KMS-11 (cell line): Measurements from ENCODE around the gene UBP1.

Source experiments
- H2AFZ ChIP-seq: fragments of 200-600 bp; sonication (generic); 2 replicates; pipeline ENCODE4 v1.6.1; 2016; ENCODE audit warnings: antibody characterized with exemption, mixed run types, low read depth
- H3K27ac ChIP-seq: fragments of 200-600 bp; sonication (generic); 2 replicates; pipeline ENCODE4 v1.6.1; 2016; ENCODE audit warnings: mild to moderate bottlenecking, mixed run types
- H3K27me3 ChIP-seq: fragments of 200-600 bp; sonication (generic); 2 replicates; pipeline ENCODE4 v1.6.1; 2017; ENCODE audit warnings: mild to moderate bottlenecking, low read depth, mixed run types, moderate library complexity; ENCODE audit not compliant: insufficient read depth
- H3K36me3 ChIP-seq: fragments of 200-600 bp; sonication (generic); 2 replicates; pipeline ENCODE4 v1.6.1; 2017; ENCODE audit warnings: mild to moderate bottlenecking, mixed run types; ENCODE audit not compliant: insufficient read depth
- H3K4me1 ChIP-seq: fragments of 200-600 bp; sonication (generic); 2 replicates; pipeline ENCODE4 v1.6.1; 2016; ENCODE audit warnings: mild to moderate bottlenecking, low read depth, mixed run types; ENCODE audit not compliant: poor library complexity, severe bottlenecking
- H3K4me2 ChIP-seq: fragments of 200-600 bp; sonication (generic); 2 replicates; pipeline ENCODE4 v1.7.0; 2016; ENCODE audit warnings: mild to moderate bottlenecking, mixed run types
- H3K4me3 ChIP-seq: fragments of 200-600 bp; sonication (generic); IDR thresholded peaks from 2 replicates; pipeline ENCODE4 v1.6.1; 2017; ENCODE audit warnings: low read depth, low read length, mixed read lengths; ENCODE audit not compliant: insufficient read depth
- H3K79me2 ChIP-seq: fragments of 200-600 bp; sonication (generic); 2 replicates; pipeline ENCODE4 v1.6.1; 2016; ENCODE audit warnings: low read depth, mixed run types; ENCODE audit not compliant: insufficient read depth
- H3K9ac ChIP-seq: fragments of 200-600 bp; sonication (generic); 2 replicates; pipeline ENCODE4 v1.6.1; 2016; ENCODE audit warnings: mild to moderate bottlenecking, mixed run types
- H4K20me1 ChIP-seq: fragments of 200-600 bp; sonication (generic); 2 replicates; pipeline ENCODE4 v1.6.1; 2016; ENCODE audit warnings: mild to moderate bottlenecking, mixed run types; ENCODE audit not compliant: insufficient read depth
- TF ChIP-seq, protein P1 (sequence below): fragments of 200-600 bp; sonication (generic); conservative IDR thresholded peaks from 2 replicates; pipeline ENCODE4 v1.6.1; 2017; ENCODE audit warnings: low read depth, mild to moderate bottlenecking, antibody characterized with exemption, low read length, moderate library complexity, mixed read lengths

Gene UBP1

DNA sequence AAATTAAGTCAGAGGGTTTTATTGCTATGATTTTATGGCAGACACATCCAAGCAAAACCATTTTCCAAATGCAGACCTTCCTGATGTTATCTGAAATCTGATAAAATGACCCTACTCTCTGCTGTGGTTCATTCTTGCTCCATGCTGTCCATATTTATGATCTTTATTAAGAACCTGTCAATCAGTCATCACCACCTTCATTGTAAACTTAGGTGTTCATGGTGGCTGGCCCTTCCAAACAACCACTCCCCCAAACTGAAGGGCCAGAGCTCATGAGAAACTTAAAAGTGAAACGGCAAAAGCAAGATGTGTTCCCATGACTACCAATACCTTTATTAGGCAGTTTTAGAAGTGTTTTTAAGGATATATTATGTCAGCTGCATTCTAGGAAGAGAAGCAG lies 53.6 kb downstream of the UBP1 start:
- no peak overlapping the region for H3K27ac ChIP-seq
- H3K79me2 ChIP-seq = no peaks in the 10 kb centered on the region
- TF ChIP-seq, protein P1, sequence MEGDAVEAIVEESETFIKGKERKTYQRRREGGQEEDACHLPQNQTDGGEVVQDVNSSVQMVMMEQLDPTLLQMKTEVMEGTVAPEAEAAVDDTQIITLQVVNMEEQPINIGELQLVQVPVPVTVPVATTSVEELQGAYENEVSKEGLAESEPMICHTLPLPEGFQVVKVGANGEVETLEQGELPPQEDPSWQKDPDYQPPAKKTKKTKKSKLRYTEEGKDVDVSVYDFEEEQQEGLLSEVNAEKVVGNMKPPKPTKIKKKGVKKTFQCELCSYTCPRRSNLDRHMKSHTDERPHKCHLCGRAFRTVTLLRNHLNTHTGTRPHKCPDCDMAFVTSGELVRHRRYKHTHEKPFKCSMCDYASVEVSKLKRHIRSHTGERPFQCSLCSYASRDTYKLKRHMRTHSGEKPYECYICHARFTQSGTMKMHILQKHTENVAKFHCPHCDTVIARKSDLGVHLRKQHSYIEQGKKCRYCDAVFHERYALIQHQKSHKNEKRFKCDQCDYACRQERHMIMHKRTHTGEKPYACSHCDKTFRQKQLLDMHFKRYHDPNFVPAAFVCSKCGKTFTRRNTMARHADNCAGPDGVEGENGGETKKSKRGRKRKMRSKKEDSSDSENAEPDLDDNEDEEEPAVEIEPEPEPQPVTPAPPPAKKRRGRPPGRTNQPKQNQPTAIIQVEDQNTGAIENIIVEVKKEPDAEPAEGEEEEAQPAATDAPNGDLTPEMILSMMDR = no peak
- H3K4me3 ChIP-seq = no peak overlapping the region
- H3K36me3 ChIP-seq = 0 out of 2 replicates have a peak, but pooled peaks cover 3% of the 10 kb centered on the region
- H2AFZ ChIP-seq = no peak overlapping the region
- H3K4me1 ChIP-seq = no peaks in the 10 kb centered on the region
- H3K9ac ChIP-seq = no peak overlapping the region
- H3K4me2 ChIP-seq = no peak overlapping the region
- no peaks in the 10 kb centered on the region for H3K27me3 ChIP-seq
- no peaks in the 10 kb centered on the region for H4K20me1 ChIP-seq

- no peak overlapping the region for H3K9ac ChIP-seq
- no peak overlapping the region for H3K4me2 ChIP-seq
- H3K27ac ChIP-seq = no peak overlapping the region
- H3K36me3 ChIP-seq = 0 out of 2 replicates have a peak, but pooled peaks cover 3% of the 10 kb centered on the region
- no peak overlapping the region for H3K4me3 ChIP-seq
- no peaks in the 10 kb centered on the region for H3K79me2 ChIP-seq
- no peaks in the 10 kb centered on the region for H4K20me1 ChIP-seq
- no peaks in the 10 kb centered on the region for H3K4me1 ChIP-seq
- TF ChIP-seq, protein P1 = no peak
- H3K27me3 ChIP-seq = no peaks in the 10 kb centered on the region
- no peak overlapping the region for H2AFZ ChIP-seq
Measured at GRCh38 chr3:33385423-33385822, 54.8 kb downstream of the UBP1 start.

- H3K27me3 ChIP-seq = no peaks in the 10 kb centered on the region
Measured at GRCh38 chr3:33383951-33384350, 56.3 kb downstream of the UBP1 start.

GRCh38 chr3:33380653-33381052 lies 59.6 kb downstream of the UBP1 start:
- TF ChIP-seq, protein P1 = no peak
- H3K79me2 ChIP-seq = no peaks in the 10 kb centered on the region
- no peaks in the 10 kb centered on the region for H4K20me1 ChIP-seq
- no peaks in the 10 kb centered on the region for H3K4me1 ChIP-seq
- no peak overlapping the region for H3K27ac ChIP-seq
- H3K4me3 ChIP-seq = no peak overlapping the region
- no peaks in the 10 kb centered on the region for H3K27me3 ChIP-seq
- no peak overlapping the region for H3K9ac ChIP-seq
- H3K36me3 ChIP-seq = no peaks in the 10 kb centered on the region
- H3K4me2 ChIP-seq = no peak overlapping the region
- H2AFZ ChIP-seq = no peak overlapping the region

More at GRCh38 chr3:33383951-33384350, 56.3 kb downstream of the UBP1 start:
- Histone ChIP-seq H3K27ac (no peak overlapping the region), H3K36me3 (0 out of 2 replicates have a peak, but pooled peaks cover 3% of the 10 kb centered on the region), H4K20me1 (no peaks in the 10 kb centered on the region), H3K4me2 (no peak overlapping the region), H3K4me3 (no peak overlapping the region), H3K79me2 (no peaks in the 10 kb centered on the region), H3K4me1 (no peaks in the 10 kb centered on the region), H3K9ac (no peak overlapping the region), H2AFZ (no peak overlapping the region)
- TF ChIP-seq, protein P1 = no peak
